A673 (cell line): ENCODE measurements around the gene ZDHHC11. TPM values are rescaled to one million over a fixed set of nuclear protein-coding genes. Genes with fewer than 3 reads are reported as not detected.
"Not testable (repeated sequence)": the region's sequence is repeated elsewhere in the genome, so short reads cannot be mapped to it uniquely, and the experiment has no call there.

Experiments
- BruUV-seq: library from RNA; stranded (reverse); fragments of 400-500 nt; replicated peaks from 2 replicates; lab custom pipeline; 2021; lab: Mats Ljungman, UMichigan
- CTCF ChIA-PET: fragments of 300-600 bp; sonication (Branson Sonifier 250); formaldehyde crosslinking; loops from one replicate; lab custom pipeline; 2022; ENCODE audit warnings: antibody characterized with exemption; lab: Charles Lee
- POLR2A ChIA-PET: fragments of 300-600 bp; sonication (Branson Sonifier 250); formaldehyde crosslinking; loops from one replicate; lab custom pipeline; 2022; ENCODE audit warnings: antibody characterized with exemption; ENCODE audit not compliant: low non-redundant PET; lab: Charles Lee
- DNase-seq: peaks from one replicate; pipeline ENCODE4 v3.0.0-alpha.2; 2015; ENCODE audit warnings: low spot score
- H3K27ac ChIP-seq: fragments of 200-600 bp; sonication (generic); 2 replicates; pipeline ENCODE4 v1.5.1; 2016; ENCODE audit warnings: mixed run types, low read depth, mild to moderate bottlenecking, mixed read lengths, antibody characterized with exemption, low read length; ENCODE audit not compliant: poor library complexity, severe bottlenecking
- H3K27me3 ChIP-seq: fragments of 200-600 bp; sonication (generic); replicated peaks from 2 replicates; pipeline ENCODE4 v1.6.1; 2017; ENCODE audit warnings: mixed run types, low read depth, mild to moderate bottlenecking, mixed read lengths, antibody characterized with exemption, low read length; ENCODE audit not compliant: insufficient read depth, poor library complexity
- H3K36me3 ChIP-seq: fragments of 200-600 bp; sonication (generic); 2 replicates; pipeline ENCODE4 v1.6.1; 2016; ENCODE audit warnings: mixed run types, mild to moderate bottlenecking, mixed read lengths, antibody characterized with exemption, low read length; ENCODE audit not compliant: insufficient read depth, poor library complexity, severe bottlenecking
- H3K4me1 ChIP-seq: fragments of 200-600 bp; sonication (generic); 2 replicates; pipeline ENCODE4 v1.6.1; 2017; ENCODE audit warnings: mixed run types, mild to moderate bottlenecking, mixed read lengths, antibody characterized with exemption, low read length; ENCODE audit not compliant: insufficient read depth, poor library complexity, severe bottlenecking
- H3K4me3 ChIP-seq: fragments of 200-600 bp; sonication (generic); 2 replicates; pipeline ENCODE4 v1.5.1; 2016; ENCODE audit warnings: low read depth, mixed run types, mild to moderate bottlenecking, mixed read lengths, low read length; ENCODE audit not compliant: poor library complexity, severe bottlenecking
- H3K9me3 ChIP-seq: fragments of 200-600 bp; sonication (generic); 2 replicates; pipeline ENCODE4 v1.6.1; 2016; ENCODE audit warnings: mixed run types, low read depth, mild to moderate bottlenecking, mixed read lengths, antibody characterized with exemption, low read length; ENCODE audit not compliant: poor library complexity, severe bottlenecking
- EZH2 ChIP-seq: fragments of 200-600 bp; sonication (generic); IDR thresholded peaks from 2 replicates; pipeline ENCODE4 v1.6.1; 2017; ENCODE audit warnings: borderline replicate concordance, low read depth, mild to moderate bottlenecking, mixed read lengths, antibody characterized with exemption, low read length; ENCODE audit not compliant: poor library complexity, severe bottlenecking
- intact Hi-C: fragments of 100-400 bp; cut with micrococcal nuclease; formaldehyde crosslinking; loops from one replicate; pipeline ENCODE4 v1.10.0; 2022; ENCODE audit not compliant: unreplicated experiment
- total RNA-seq: library from RNA; stranded (reverse); gene quantifications from 2 replicates; pipeline ENCODE4 v1.2.3, GENCODE V29; 2021
- TF ChIP-seq, protein P1 (sequence below): fragments of 300-800, 200-600 bp; sonication (generic); conservative IDR thresholded peaks from 2 replicates; pipeline ENCODE4 v1.5.1; 2017; ENCODE audit warnings: low read depth, mild to moderate bottlenecking, antibody characterized with exemption, low read length, moderate library complexity, mixed read lengths

Gene ZDHHC11
- total RNA-seq, 1 experiment from 2014 or later: 47.3 TPM

DNA sequence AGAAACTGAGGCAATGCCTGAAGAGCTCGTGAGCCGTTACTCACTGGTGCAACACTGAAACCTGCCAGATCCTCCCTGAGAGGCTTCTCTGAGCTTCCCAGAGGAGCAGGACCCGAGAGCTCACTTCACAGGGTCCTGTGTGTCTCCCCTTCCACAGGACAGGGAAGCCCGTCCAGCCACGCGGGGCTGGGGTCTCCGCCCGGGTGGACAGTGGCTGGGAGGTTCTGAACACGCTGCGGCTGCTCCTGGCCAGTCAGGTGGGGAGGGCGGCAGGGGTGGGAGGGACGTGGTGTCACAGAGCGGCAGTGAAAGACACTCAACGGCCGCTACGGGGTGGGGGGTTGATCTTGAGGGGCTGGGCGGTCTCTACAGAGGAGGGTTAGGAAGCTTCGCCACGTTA lies 290 bp upstream of the ZDHHC11 start:
- no TSS peak for BruUV-seq
- CTCF ChIA-PET: no interaction called here
- Histone ChIP-seq H3K27me3 (no peaks in the 10 kb centered on the region), H3K36me3 (no peaks in the 10 kb centered on the region), H3K4me3 (no peak overlapping the region), H3K4me1 (no peaks in the 10 kb centered on the region), H3K27ac (no peak overlapping the region), H3K9me3 (no peaks in the 10 kb centered on the region)
- DNase-seq: no peak
- POLR2A ChIA-PET: no interaction called here
- TF ChIP-seq EZH2: no peak
- TF ChIP-seq, protein P1, sequence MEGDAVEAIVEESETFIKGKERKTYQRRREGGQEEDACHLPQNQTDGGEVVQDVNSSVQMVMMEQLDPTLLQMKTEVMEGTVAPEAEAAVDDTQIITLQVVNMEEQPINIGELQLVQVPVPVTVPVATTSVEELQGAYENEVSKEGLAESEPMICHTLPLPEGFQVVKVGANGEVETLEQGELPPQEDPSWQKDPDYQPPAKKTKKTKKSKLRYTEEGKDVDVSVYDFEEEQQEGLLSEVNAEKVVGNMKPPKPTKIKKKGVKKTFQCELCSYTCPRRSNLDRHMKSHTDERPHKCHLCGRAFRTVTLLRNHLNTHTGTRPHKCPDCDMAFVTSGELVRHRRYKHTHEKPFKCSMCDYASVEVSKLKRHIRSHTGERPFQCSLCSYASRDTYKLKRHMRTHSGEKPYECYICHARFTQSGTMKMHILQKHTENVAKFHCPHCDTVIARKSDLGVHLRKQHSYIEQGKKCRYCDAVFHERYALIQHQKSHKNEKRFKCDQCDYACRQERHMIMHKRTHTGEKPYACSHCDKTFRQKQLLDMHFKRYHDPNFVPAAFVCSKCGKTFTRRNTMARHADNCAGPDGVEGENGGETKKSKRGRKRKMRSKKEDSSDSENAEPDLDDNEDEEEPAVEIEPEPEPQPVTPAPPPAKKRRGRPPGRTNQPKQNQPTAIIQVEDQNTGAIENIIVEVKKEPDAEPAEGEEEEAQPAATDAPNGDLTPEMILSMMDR: no peak
- intact Hi-C loops: no loop called here

- TF ChIP-seq, protein P1: no peak
- Histone ChIP-seq H3K9me3 (no peaks in the 10 kb centered on the region), H3K4me3 (no peak overlapping the region), H3K4me1 (no peaks in the 10 kb centered on the region), H3K36me3 (no peaks in the 10 kb centered on the region), H3K27me3 (no peaks in the 10 kb centered on the region), H3K27ac (no peak overlapping the region)
- BruUV-seq: no TSS peak
- DNase-seq: no peak
- ChIA-PET CTCF (no interaction called here), POLR2A (no interaction called here)
- intact Hi-C loops: no loop called here
Measured at GRCh38 chr5:849651-850301, 1.0 kb downstream of the ZDHHC11 start.

DNA sequence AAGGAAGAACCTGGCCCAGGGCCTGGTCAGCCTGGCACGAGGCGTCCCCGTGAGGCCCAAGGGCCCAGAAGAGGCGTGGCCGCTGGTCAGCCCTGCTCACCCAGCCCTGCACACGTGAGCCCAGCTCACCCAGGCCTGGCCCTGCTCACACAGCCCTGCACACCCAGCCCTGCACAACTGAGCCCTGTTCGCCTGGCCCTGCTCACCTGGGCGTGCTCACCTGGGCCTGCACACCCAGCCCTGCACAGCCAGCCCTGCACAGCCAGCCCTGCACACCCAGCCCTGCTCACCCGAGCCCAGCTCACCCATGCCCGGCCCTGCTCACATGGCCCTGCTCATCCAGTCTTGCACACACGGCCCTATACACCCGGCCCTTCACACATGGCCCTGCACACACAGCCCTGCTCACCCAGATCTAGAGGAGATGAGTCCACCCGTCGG lies 2.1 kb downstream of the ZDHHC11 start:
- H3K4me1 ChIP-seq: no peaks in the 10 kb centered on the region
- H3K36me3 ChIP-seq: no peaks in the 10 kb centered on the region
- no peak for DNase-seq
- H3K9me3 ChIP-seq: no peaks in the 10 kb centered on the region
- no peak overlapping the region for H3K27ac ChIP-seq
- H3K4me3 ChIP-seq: no peak overlapping the region
- no peak for TF ChIP-seq EZH2
- TF ChIP-seq, protein P1: no peak
- BruUV-seq: no TSS peak
- H3K27me3 ChIP-seq: no peaks in the 10 kb centered on the region
- intact Hi-C loops: no loop called here
- ChIA-PET CTCF (no interaction called here), POLR2A (no interaction called here)

DNA sequence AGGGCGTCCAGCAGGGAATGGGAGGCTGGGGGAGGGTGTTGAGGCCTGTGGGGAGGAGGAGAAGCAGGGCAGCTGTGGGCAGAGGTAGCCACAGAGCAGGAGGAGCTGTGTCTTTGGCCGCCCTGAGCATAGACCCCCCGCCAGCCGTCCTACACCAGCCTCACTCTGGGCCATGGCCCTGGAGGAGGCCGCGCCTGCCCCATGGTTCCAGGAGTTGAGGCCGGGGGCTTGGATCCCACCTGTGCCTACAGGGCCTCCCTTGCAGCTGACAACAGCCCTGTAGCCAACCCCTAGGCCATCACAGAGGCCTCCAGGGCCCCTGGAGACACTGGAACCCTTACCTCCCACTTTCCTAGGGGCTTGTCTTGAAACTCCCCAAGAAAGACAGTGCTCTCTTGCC lies 3.0 kb downstream of the ZDHHC11 start:
- DNase-seq, H3K27ac ChIP-seq, H3K4me1 ChIP-seq, POLR2A ChIA-PET, H3K4me3 ChIP-seq, BruUV-seq, intact Hi-C loops, H3K27me3 ChIP-seq, CTCF ChIA-PET, H3K36me3 ChIP-seq, H3K9me3 ChIP-seq: not testable (repeated sequence)

- H3K4me1 ChIP-seq, H3K27me3 ChIP-seq, H3K4me3 ChIP-seq, H3K36me3 ChIP-seq, POLR2A ChIA-PET, CTCF ChIA-PET, intact Hi-C loops, DNase-seq, BruUV-seq, H3K27ac ChIP-seq, H3K9me3 ChIP-seq: not testable (repeated sequence)
Measured at GRCh38 chr5:847212-847611, 3.6 kb downstream of the ZDHHC11 start.
